ENCODE data around the gene HDAC9.

HDAC9 gene

GRCh38 chr7:18778594-18778993 lies 283.0 kb downstream of the HDAC9 start:
- no peaks in the 10 kb centered on the region for H3K36me3 ChIP-seq (ENCODE audit: low read length)
- H4K20me1 ChIP-seq (ENCODE audit: low read depth, low read length), result no peaks in the 10 kb centered on the region
- H3K27me3 ChIP-seq (ENCODE audit: low read length), result no peaks in the 10 kb centered on the region
- H3K9me3 ChIP-seq (ENCODE audit: insufficient read depth, low read length), result no peaks in the 10 kb centered on the region
- H3F3A ChIP-seq (ENCODE audit: insufficient read depth), result no peaks in the 10 kb centered on the region
- H3K9ac ChIP-seq (ENCODE audit: low read length), result no peak overlapping the region
- no peak overlapping the region for H3K4me3 ChIP-seq (ENCODE audit: insufficient read depth, low read length, poor library complexity, severe bottlenecking)
- no peak overlapping the region for H3K27ac ChIP-seq (ENCODE audit: low read depth, low read length)
- no peak overlapping the region for H2AFZ ChIP-seq (ENCODE audit: low read depth, low read length, severe bottlenecking)
- no peaks in the 10 kb centered on the region for H3K9me2 ChIP-seq (replicated peaks; ENCODE audit: insufficient read depth, low read length)
- no peak overlapping the region for H3K4me2 ChIP-seq (ENCODE audit: low read depth, low read length, poor library complexity, severe bottlenecking)
- no peaks in the 10 kb centered on the region for H3K79me2 ChIP-seq (ENCODE audit: insufficient read depth, low read length)
- TF ChIP-seq CTCF (IDR thresholded peaks at IDR 0.05; ENCODE audit: insufficient read depth, low read length, poor library complexity, severe bottlenecking), result no peak
- TF ChIP-seq EZH2phosphoT487 (conservative IDR thresholded peaks at IDR 0.05; ENCODE audit: low read length), result no peak

- Histone ChIP-seq H2AFZ (ENCODE audit: low read depth, low read length, severe bottlenecking) (no peak overlapping the region), H4K20me1 (ENCODE audit: low read depth, low read length) (no peaks in the 10 kb centered on the region), H3F3A (ENCODE audit: insufficient read depth) (no peaks in the 10 kb centered on the region), H3K4me3 (ENCODE audit: insufficient read depth, low read length, poor library complexity, severe bottlenecking) (no peak overlapping the region), H3K36me3 (ENCODE audit: low read length) (no peaks in the 10 kb centered on the region), H3K9me3 (ENCODE audit: insufficient read depth, low read length) (no peaks in the 10 kb centered on the region), H3K9ac (ENCODE audit: low read length) (no peak overlapping the region), H3K79me2 (ENCODE audit: insufficient read depth, low read length) (no peaks in the 10 kb centered on the region), H3K9me2 (replicated peaks; ENCODE audit: insufficient read depth, low read length) (no peaks in the 10 kb centered on the region), H3K27me3 (ENCODE audit: low read length) (no peaks in the 10 kb centered on the region), H3K27ac (ENCODE audit: low read depth, low read length) (no peak overlapping the region), H3K4me2 (ENCODE audit: low read depth, low read length, poor library complexity, severe bottlenecking) (no peak overlapping the region)
- TF ChIP-seq EZH2phosphoT487 (conservative IDR thresholded peaks at IDR 0.05; ENCODE audit: low read length) (no peak), CTCF (IDR thresholded peaks at IDR 0.05; ENCODE audit: insufficient read depth, low read length, poor library complexity, severe bottlenecking) (no peak)
Observed at GRCh38 chr7:18780266-18780665, 284.7 kb downstream of the HDAC9 start.

GRCh38 chr7:18780938-18781337 lies 285.4 kb downstream of the HDAC9 start:
- Histone ChIP-seq H4K20me1 (ENCODE audit: low read depth, low read length) (no peaks in the 10 kb centered on the region), H3K79me2 (ENCODE audit: insufficient read depth, low read length) (no peaks in the 10 kb centered on the region), H3K9me3 (ENCODE audit: insufficient read depth, low read length) (no peaks in the 10 kb centered on the region), H3K9me2 (replicated peaks; ENCODE audit: insufficient read depth, low read length) (no peaks in the 10 kb centered on the region), H3K4me2 (ENCODE audit: low read depth, low read length, poor library complexity, severe bottlenecking) (no peak overlapping the region), H3K4me3 (ENCODE audit: insufficient read depth, low read length, poor library complexity, severe bottlenecking) (no peak overlapping the region), H3K27ac (ENCODE audit: low read depth, low read length) (no peak overlapping the region), H3K36me3 (ENCODE audit: low read length) (no peaks in the 10 kb centered on the region), H3K27me3 (ENCODE audit: low read length) (no peaks in the 10 kb centered on the region), H2AFZ (ENCODE audit: low read depth, low read length, severe bottlenecking) (no peak overlapping the region), H3F3A (ENCODE audit: insufficient read depth) (no peaks in the 10 kb centered on the region), H3K9ac (ENCODE audit: low read length) (no peak overlapping the region)
- TF ChIP-seq CTCF (IDR thresholded peaks at IDR 0.05; ENCODE audit: insufficient read depth, low read length, poor library complexity, severe bottlenecking) (no peak), EZH2phosphoT487 (conservative IDR thresholded peaks at IDR 0.05; ENCODE audit: low read length) (no peak)
